K562 (cell line): Measurements from ENCODE around the gene CEP192. TPM values are rescaled to one million over a fixed set of nuclear protein-coding genes. Genes with fewer than 3 reads are reported as not detected.

ENCODE experiments used
- BRD9 ChIP-seq: fragments of 450-650 bp; IDR thresholded peaks from 2 replicates; pipeline ENCODE4 v1.6.1; 2018; ENCODE audit warnings: low read depth; ENCODE audit not compliant: partially characterized antibody
- CHD2 ChIP-seq: IDR thresholded peaks from 2 replicates; pipeline ENCODE4 v1.6.1; 2011; ENCODE audit warnings: low read depth, low read length
- ESRRA ChIP-seq: fragments of 450-650 bp; IDR thresholded peaks from 2 replicates; pipeline ENCODE4 v1.6.1; 2014; ENCODE audit warnings: low read depth, mild to moderate bottlenecking, moderate library complexity, borderline replicate concordance
- IFI16 ChIP-seq: fragments of 250-450 bp; sonication (Bioruptor Pico); IDR thresholded peaks from 2 replicates; pipeline ENCODE4 v2.1.2; 2022; ENCODE audit warnings: mild to moderate bottlenecking, inconsistent platforms
- KLF1 ChIP-seq: fragments of 450-650 bp; IDR thresholded peaks from 2 replicates; pipeline ENCODE4 v1.6.1; 2016; ENCODE audit warnings: missing genetic modification characterization, missing compliant biosample characterization
- MEF2A ChIP-seq: IDR thresholded peaks from 2 replicates; pipeline ENCODE4 v1.6.1; 2011; ENCODE audit warnings: low read depth, mild to moderate bottlenecking, low read length, moderate library complexity; ENCODE audit not compliant: control insufficient read depth
- POLR2G ChIP-seq: fragments of 200-400 bp; formaldehyde crosslinking; IDR thresholded peaks from 2 replicates; pipeline ENCODE4 v1.6.1; 2017; ENCODE audit warnings: low read depth, mild to moderate bottlenecking, antibody characterized with exemption, low read length, moderate library complexity
- TOE1 ChIP-seq, 2 experiments: fragments of 450-650 bp in 1 of 2; sonication (generic) in 1 of 2; formaldehyde crosslinking in 1 of 2; IDR thresholded peaks; 2 replicates each; pipeline versions ENCODE4 v1.7.1 to v1.8.0; 2016 to 2022; ENCODE audit warnings: borderline replicate concordance in 2 of 2, mild to moderate bottlenecking in 2 of 2, antibody characterized with exemption in 1 of 2, inconsistent platforms in 1 of 2, low read depth in 1 of 2, missing genetic modification reagents in 1 of 2, moderate library complexity in 1 of 2
- YBX1 ChIP-seq: fragments of 450-650 bp; IDR thresholded peaks from 2 replicates; pipeline ENCODE4 v1.7.1; 2016; ENCODE audit warnings: mild to moderate bottlenecking
- ZBTB8A ChIP-seq: fragments of 450-650 bp; IDR thresholded peaks from 2 replicates; pipeline ENCODE4 v1.6.1; 2018; ENCODE audit warnings: mild to moderate bottlenecking, moderate library complexity; ENCODE audit not compliant: partially characterized antibody
- ZNF224 ChIP-seq: sonication (generic); formaldehyde crosslinking; IDR thresholded peaks from 2 replicates; pipeline ENCODE4 v1.8.0; 2022; ENCODE audit warnings: mild to moderate bottlenecking, missing genetic modification reagents
- ZNF23 ChIP-seq: fragments of 250-450 bp; sonication (Bioruptor Pico); IDR thresholded peaks from 2 replicates; pipeline ENCODE4 v1.4.0; 2020; ENCODE audit warnings: mild to moderate bottlenecking
- ZNF253 ChIP-seq: fragments of 250-450 bp; sonication (Bioruptor Pico); conservative IDR thresholded peaks from 2 replicates; pipeline ENCODE4 v1.6.1; 2021; ENCODE audit warnings: mild to moderate bottlenecking
- polyA plus RNA-seq, 8 experiments: library from polyadenylated mRNA; depleted of rRNA in 4 of 8; stranded (reverse) in 5 of 8; unstranded in 3 of 8; fragments of >200 nt; fragmentation: Nextera tagmentation in 2 of 8; fragmentation: Illumina TruSeq in 1 of 8; extraction: Ambion mirVana in 2 of 8; extraction: Trizol in 1 of 8; gene quantifications; 2 replicates each; pipeline versions ENCODE4 v1.2.1 to v1.2.3, GENCODE V29; 2011 to 2014; ENCODE audit warnings: inconsistent platforms in 1 of 8, missing spikeins in 1 of 8
- total RNA-seq, 7 experiments: library from RNA; depleted of rRNA in 6 of 7; stranded (reverse); fragments of >200 nt in 6 of 7; fragmentation: Illumina TruSeq in 2 of 7; extraction: Trizol in 2 of 7; gene quantifications; 2 replicates each; pipeline versions ENCODE4 v1.2.1 to v1.2.3, GENCODE V29; 2011 to 2021; ENCODE audit warnings: low replicate concordance in 1 of 7
- TF ChIP-seq, protein P1 (sequence below): fragments of 250-450 bp; sonication (Bioruptor Pico); IDR thresholded peaks from 2 replicates; pipeline ENCODE4 v1.8.0; 2021; ENCODE audit warnings: moderate library complexity, mild to moderate bottlenecking, inconsistent platforms
- TF ChIP-seq, protein P2 (sequence below): IDR thresholded peaks from 3 replicates; pipeline ENCODE4 v1.6.1; 2011; ENCODE audit warnings: borderline replicate concordance, mild to moderate bottlenecking; ENCODE audit not compliant: insufficient read length, insufficient read depth
- TF ChIP-seq, protein P3 (sequence below): fragments of 450-650 bp; formaldehyde crosslinking; conservative IDR thresholded peaks from 2 replicates; pipeline ENCODE4 v1.4.0; 2022; ENCODE audit warnings: mild to moderate bottlenecking, missing genetic modification characterization
- TF ChIP-seq, protein P4 (sequence below), 2 experiments: IDR thresholded peaks; 2 replicates each; pipeline ENCODE4 v1.6.1; 2012; ENCODE audit warnings: improper control_type of control experiment in 2 of 2, low read depth in 2 of 2, low read length in 2 of 2, borderline replicate concordance in 1 of 2
- TF ChIP-seq, protein P5 (sequence below): fragments of 450-650 bp; IDR thresholded peaks from 2 replicates; pipeline ENCODE4 v1.6.1; 2014; ENCODE audit warnings: low read depth, mild to moderate bottlenecking, moderate library complexity, borderline replicate concordance

CEP192 gene
- total and polyA plus RNA-seq, 9 of the 15 experiments (the other 6 are each of a cell fraction or from before 2014, with no cell fraction given), result 14.4 to 54.4 (median 35.8) TPM

DNA sequence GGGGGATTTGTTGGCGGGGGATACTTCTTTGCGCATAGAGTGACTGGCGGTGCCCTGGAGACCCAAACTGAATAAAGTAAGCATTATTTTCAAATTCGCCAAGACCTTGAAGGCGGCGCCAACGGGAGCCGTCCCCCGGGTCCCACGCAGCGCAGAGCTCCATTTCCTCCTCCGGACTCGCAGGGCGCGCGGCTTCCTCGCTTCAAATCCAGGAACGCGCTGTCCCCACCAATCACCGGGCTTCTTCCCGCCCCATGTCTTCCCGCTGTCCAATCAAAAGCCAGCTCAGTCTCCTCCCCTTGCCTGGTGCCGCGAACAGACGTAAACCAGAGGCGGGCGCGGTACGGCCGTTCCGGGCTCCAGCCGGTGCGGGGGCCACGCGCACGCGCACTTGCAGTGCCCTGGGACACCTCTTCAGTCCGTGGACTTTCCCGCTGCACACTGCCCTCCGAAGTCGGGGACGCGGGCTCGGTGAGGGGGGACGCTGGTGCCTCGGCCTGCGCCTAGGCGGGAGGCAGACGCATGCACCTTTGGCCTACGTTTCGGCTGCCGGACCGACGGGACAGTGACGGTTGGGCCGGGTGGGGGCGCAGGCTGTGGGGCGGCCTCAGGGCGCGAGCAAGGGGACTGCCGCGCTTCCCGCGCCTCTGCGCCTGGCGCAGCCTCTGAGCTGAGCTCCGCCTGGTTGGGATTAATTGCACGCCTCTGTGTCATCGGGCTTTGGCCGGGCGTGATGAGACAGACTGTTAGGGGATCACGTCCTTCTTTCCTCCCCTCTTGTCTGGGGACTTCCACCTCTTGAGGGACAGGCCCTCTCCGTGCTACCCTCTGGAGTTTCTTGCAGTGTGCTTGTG lies at the start of gene CEP192 (continued):
- TF ChIP-seq, protein P1, sequence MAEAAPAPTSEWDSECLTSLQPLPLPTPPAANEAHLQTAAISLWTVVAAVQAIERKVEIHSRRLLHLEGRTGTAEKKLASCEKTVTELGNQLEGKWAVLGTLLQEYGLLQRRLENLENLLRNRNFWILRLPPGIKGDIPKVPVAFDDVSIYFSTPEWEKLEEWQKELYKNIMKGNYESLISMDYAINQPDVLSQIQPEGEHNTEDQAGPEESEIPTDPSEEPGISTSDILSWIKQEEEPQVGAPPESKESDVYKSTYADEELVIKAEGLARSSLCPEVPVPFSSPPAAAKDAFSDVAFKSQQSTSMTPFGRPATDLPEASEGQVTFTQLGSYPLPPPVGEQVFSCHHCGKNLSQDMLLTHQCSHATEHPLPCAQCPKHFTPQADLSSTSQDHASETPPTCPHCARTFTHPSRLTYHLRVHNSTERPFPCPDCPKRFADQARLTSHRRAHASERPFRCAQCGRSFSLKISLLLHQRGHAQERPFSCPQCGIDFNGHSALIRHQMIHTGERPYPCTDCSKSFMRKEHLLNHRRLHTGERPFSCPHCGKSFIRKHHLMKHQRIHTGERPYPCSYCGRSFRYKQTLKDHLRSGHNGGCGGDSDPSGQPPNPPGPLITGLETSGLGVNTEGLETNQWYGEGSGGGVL, result no peak
- TF ChIP-seq YBX1 (no peak), MEF2A (no peak), KLF1 (tag) (no peak), ZNF224 (CRISPR knock-in tag) (no peak), POLR2G (peak; percentile 98), ZNF253 (CRISPR knock-in tag) (no peak), ZNF23 (no peak), TOE1 (IDR thresholded peaks at IDR 0.05; ENCODE audit: borderline replicate concordance) (no peak), TOE1 (CRISPR knock-in tag; IDR thresholded peaks at IDR 0.05; ENCODE audit: borderline replicate concordance, low read depth) (no peak), IFI16 (CRISPR knock-in tag) (no peak), BRD9 (no peak), CHD2 (peak; percentile 72), ESRRA (peak; percentile 48; the same call in 1 of the 2 replicates), ZBTB8A (no peak)
- TF ChIP-seq, protein P2, sequence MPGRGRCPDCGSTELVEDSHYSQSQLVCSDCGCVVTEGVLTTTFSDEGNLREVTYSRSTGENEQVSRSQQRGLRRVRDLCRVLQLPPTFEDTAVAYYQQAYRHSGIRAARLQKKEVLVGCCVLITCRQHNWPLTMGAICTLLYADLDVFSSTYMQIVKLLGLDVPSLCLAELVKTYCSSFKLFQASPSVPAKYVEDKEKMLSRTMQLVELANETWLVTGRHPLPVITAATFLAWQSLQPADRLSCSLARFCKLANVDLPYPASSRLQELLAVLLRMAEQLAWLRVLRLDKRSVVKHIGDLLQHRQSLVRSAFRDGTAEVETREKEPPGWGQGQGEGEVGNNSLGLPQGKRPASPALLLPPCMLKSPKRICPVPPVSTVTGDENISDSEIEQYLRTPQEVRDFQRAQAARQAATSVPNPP, result no peak
- TF ChIP-seq, protein P3, sequence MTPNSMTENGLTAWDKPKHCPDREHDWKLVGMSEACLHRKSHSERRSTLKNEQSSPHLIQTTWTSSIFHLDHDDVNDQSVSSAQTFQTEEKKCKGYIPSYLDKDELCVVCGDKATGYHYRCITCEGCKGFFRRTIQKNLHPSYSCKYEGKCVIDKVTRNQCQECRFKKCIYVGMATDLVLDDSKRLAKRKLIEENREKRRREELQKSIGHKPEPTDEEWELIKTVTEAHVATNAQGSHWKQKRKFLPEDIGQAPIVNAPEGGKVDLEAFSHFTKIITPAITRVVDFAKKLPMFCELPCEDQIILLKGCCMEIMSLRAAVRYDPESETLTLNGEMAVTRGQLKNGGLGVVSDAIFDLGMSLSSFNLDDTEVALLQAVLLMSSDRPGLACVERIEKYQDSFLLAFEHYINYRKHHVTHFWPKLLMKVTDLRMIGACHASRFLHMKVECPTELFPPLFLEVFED (CRISPR knock-in tag), result 0 out of 2 replicates have a peak, but pooled peaks have one; percentile 62
- TF ChIP-seq, protein P4, sequence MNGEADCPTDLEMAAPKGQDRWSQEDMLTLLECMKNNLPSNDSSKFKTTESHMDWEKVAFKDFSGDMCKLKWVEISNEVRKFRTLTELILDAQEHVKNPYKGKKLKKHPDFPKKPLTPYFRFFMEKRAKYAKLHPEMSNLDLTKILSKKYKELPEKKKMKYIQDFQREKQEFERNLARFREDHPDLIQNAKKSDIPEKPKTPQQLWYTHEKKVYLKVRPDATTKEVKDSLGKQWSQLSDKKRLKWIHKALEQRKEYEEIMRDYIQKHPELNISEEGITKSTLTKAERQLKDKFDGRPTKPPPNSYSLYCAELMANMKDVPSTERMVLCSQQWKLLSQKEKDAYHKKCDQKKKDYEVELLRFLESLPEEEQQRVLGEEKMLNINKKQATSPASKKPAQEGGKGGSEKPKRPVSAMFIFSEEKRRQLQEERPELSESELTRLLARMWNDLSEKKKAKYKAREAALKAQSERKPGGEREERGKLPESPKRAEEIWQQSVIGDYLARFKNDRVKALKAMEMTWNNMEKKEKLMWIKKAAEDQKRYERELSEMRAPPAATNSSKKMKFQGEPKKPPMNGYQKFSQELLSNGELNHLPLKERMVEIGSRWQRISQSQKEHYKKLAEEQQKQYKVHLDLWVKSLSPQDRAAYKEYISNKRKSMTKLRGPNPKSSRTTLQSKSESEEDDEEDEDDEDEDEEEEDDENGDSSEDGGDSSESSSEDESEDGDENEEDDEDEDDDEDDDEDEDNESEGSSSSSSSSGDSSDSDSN (IDR thresholded peaks at IDR 0.05; ENCODE audit: borderline replicate concordance in 1 of 2, low read depth in 2 of 2, low read length in 2 of 2), result peak; percentile 67 to 84; a peak in 2 of 4 replicates
- TF ChIP-seq, protein P5, sequence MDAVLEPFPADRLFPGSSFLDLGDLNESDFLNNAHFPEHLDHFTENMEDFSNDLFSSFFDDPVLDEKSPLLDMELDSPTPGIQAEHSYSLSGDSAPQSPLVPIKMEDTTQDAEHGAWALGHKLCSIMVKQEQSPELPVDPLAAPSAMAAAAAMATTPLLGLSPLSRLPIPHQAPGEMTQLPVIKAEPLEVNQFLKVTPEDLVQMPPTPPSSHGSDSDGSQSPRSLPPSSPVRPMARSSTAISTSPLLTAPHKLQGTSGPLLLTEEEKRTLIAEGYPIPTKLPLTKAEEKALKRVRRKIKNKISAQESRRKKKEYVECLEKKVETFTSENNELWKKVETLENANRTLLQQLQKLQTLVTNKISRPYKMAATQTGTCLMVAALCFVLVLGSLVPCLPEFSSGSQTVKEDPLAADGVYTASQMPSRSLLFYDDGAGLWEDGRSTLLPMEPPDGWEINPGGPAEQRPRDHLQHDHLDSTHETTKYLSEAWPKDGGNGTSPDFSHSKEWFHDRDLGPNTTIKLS, result 0 out of 2 replicates have a peak, but pooled peaks have one; percentile 16
